Measurements from ENCODE around the gene IGF1. TPM values are rescaled to one million over a fixed set of nuclear protein-coding genes. Genes with fewer than 3 reads are reported as not detected.

IGF1 gene
- total and polyA plus RNA-seq, 9 of the 15 experiments (the other 6 are each of a cell fraction or from before 2014, with no cell fraction given), result 3.7 to 13.9 (median 4.5) TPM

DNA sequence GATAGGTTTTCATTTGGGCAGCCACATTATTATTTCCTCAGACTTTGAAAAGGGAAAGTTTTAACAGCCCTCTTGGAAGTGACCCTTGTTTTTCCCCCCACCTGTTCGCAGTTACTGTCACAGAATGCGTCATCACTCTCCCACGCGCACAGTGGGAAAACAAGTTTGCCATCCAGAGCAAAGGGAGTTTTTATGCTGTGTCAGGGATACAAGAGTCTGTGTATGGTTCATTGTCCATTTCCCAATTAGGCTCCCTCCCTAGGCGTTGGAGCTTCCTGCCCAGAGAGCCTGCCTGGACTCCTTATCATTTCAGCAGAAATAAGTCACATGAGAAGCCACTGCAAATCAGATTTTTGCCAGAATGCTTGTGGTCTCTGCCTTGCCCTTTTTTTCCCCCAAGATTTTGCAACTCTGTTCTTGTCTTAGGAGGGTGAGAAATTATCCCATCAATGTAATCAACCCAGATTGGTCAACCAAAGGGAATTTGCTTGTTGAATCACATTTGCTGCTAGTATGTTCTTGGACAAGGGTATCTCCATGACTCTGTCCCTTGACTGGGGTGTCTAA, 104.1 kb downstream of the IGF1 start (continued):
- TF ChIP-seq IFI16 (CRISPR knock-in tag; IDR thresholded peaks at IDR 0.05) (no peak), ZC3H4 (CRISPR knock-in tag; IDR thresholded peaks at IDR 0.05; ENCODE audit: borderline replicate concordance) (no peak), FOXA3 (CRISPR knock-in tag; conservative IDR thresholded peaks at IDR 0.05 in 1 of 2, IDR thresholded peaks at IDR 0.05 in 1 of 2) (no peak), ZBTB8A (IDR thresholded peaks at IDR 0.05; ENCODE audit: partially characterized antibody) (no peak), TRIM24 (IDR thresholded peaks at IDR 0.05) (peak in 1 of 2 experiments; percentile 25; a peak in 1 of 4 replicates), ZC3H8 (IDR thresholded peaks at IDR 0.05) (no peak), CHCHD3 (CRISPR knock-in tag; IDR thresholded peaks at IDR 0.05) (no peak), SOX6 (IDR thresholded peaks at IDR 0.05) (peak; percentile 53; the same call in 1 of the 2 replicates), FOSL1 (tag; conservative IDR thresholded peaks at IDR 0.05) (peak; percentile 70), KHSRP (IDR thresholded peaks at IDR 0.05) (no peak), CREM (IDR thresholded peaks at IDR 0.05; ENCODE audit: low read depth) (peak; percentile 69), CEBPB (tag; IDR thresholded peaks at IDR 0.05) (peak; percentile 75), NFYB (IDR thresholded peaks at IDR 0.05; ENCODE audit: extremely low read depth, insufficient read length) (no peak), ZKSCAN1 (IDR thresholded peaks at IDR 0.05; ENCODE audit: low read depth, low read length) (no peak), SMAD2 (IDR thresholded peaks at IDR 0.05; ENCODE audit: low read depth, low read length) (no peak), MEIS2 (IDR thresholded peaks at IDR 0.05; ENCODE audit: partially characterized antibody) (no peak), JUNB (CRISPR knock-in tag; conservative IDR thresholded peaks at IDR 0.05) (no peak), RBM17 (IDR thresholded peaks at IDR 0.05; ENCODE audit: borderline replicate concordance, low read depth, low read length) (no peak), CAMTA2 (CRISPR knock-in tag; conservative IDR thresholded peaks at IDR 0.05) (no peak), HNRNPL (IDR thresholded peaks at IDR 0.05; ENCODE audit: low read depth, low read length) (no peak), POLR2H (tag; IDR thresholded peaks at IDR 0.05; ENCODE audit: low read depth) (no peak), RFX1 (IDR thresholded peaks at IDR 0.05) (no peak), PPARD (CRISPR knock-in tag; IDR thresholded peaks at IDR 0.05) (no peak)
- TF ChIP-seq, protein P1, sequence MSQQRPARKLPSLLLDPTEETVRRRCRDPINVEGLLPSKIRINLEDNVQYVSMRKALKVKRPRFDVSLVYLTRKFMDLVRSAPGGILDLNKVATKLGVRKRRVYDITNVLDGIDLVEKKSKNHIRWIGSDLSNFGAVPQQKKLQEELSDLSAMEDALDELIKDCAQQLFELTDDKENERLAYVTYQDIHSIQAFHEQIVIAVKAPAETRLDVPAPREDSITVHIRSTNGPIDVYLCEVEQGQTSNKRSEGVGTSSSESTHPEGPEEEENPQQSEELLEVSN (IDR thresholded peaks at IDR 0.05; ENCODE audit: borderline replicate concordance in 1 of 2, extremely low read depth in 1 of 2, insufficient read depth in 1 of 2, insufficient read length in 1 of 2, low read depth in 1 of 2, low read length in 1 of 2, poor library complexity in 1 of 2, severe bottlenecking in 1 of 2), result no peak
- TF ChIP-seq, protein P2, sequence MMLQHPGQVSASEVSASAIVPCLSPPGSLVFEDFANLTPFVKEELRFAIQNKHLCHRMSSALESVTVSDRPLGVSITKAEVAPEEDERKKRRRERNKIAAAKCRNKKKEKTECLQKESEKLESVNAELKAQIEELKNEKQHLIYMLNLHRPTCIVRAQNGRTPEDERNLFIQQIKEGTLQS (IDR thresholded peaks at IDR 0.05), result peak; percentile 76
- TF ChIP-seq, protein P2 (CRISPR knock-in tag; conservative IDR thresholded peaks at IDR 0.05), result no peak
- TF ChIP-seq, protein P3, sequence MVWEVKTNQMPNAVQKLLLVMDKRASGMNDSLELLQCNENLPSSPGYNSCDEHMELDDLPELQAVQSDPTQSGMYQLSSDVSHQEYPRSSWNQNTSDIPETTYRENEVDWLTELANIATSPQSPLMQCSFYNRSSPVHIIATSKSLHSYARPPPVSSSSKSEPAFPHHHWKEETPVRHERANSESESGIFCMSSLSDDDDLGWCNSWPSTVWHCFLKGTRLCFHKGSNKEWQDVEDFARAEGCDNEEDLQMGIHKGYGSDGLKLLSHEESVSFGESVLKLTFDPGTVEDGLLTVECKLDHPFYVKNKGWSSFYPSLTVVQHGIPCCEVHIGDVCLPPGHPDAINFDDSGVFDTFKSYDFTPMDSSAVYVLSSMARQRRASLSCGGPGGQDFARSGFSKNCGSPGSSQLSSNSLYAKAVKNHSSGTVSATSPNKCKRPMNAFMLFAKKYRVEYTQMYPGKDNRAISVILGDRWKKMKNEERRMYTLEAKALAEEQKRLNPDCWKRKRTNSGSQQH (CRISPR knock-in tag; IDR thresholded peaks at IDR 0.05), result no peak

All from K562 (cell line).